ENCODE data around the gene BNC1. TPM values are rescaled to one million over a fixed set of nuclear protein-coding genes. Genes with fewer than 3 reads are reported as not detected.

The BNC1 gene
- total and polyA plus RNA-seq, 10 of the 15 experiments (the other 5 are each of a cell fraction or from before 2014, with no cell fraction given), result 0.01 TPM; not detected in 9

DNA sequence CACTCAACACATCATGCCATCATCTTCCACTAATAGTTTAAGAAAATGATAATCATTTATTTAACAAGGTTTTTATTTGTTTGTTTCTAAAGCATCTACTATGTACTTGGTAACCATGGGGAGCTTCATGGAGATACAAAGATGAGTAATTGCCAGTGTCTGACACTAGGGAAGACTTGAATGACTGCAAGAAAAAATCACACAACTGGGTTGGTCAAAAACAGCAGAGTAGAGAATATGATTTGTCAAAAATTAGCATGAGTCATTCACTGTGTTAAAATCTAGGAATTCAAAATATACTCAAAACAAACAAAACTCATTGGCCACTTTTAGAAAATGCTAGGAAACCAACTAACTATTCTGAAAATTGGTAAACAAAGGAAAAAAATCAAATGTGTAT lies 6.3 kb downstream of the BNC1 start:
- ChIA-PET SMC1A (ENCODE audit: uncharacterized antibody, unreplicated experiment) (no interaction called here), CTCF (no interaction called here), POLR2A (no interaction called here), RAD21 (ENCODE audit: unreplicated experiment) (no interaction called here)
- Histone ChIP-seq H4K20me1 (ENCODE audit: control insufficient read depth, insufficient read depth) (no peaks in the 10 kb centered on the region), H3K27me3 (replicated peaks in 1 of 2; ENCODE audit: control insufficient read depth in 2 of 2, insufficient read depth in 2 of 2, low read length in 1 of 2) (peaks cover 2 to 12% of the 10 kb centered on the region in 2 experiments), H3K9me3 (replicated peaks; ENCODE audit: control insufficient read depth, insufficient read depth, low read length) (no peaks in the 10 kb centered on the region; the same call in 2 of the 3 replicates), H3K27ac (ENCODE audit: control insufficient read depth, insufficient read depth) (no peak overlapping the region), H3K4me1 (ENCODE audit: control insufficient read depth, insufficient read depth, low read length) (no peaks in the 10 kb centered on the region), H3K79me2 (ENCODE audit: control insufficient read depth, insufficient read depth, low read length) (no peaks in the 10 kb centered on the region), H3K4me3 (no peak overlapping the region), H3K36me3 (ENCODE audit: control insufficient read depth in 2 of 2, insufficient read depth in 2 of 2, low read length in 1 of 2) (no peaks in the 10 kb centered on the region), H3K9ac (ENCODE audit: control insufficient read depth, insufficient read depth, low read length) (no peak overlapping the region), H2AFZ (ENCODE audit: control insufficient read depth, low read depth, low read length) (no peak overlapping the region), H3K4me2 (ENCODE audit: control insufficient read depth, insufficient read depth) (no peak overlapping the region)
- TF ChIP-seq E2F4 (IDR thresholded peaks at IDR 0.05; ENCODE audit: low read depth, low read length), result no peak
- no peak for TF ChIP-seq SUZ12 (IDR thresholded peaks at IDR 0.05; ENCODE audit: unreplicated experiment)
- no peak for TF ChIP-seq BCL3 (IDR thresholded peaks at IDR 0.05; ENCODE audit: borderline replicate concordance, insufficient read depth, low read depth, low read length, poor library complexity, severe bottlenecking)
- TF ChIP-seq ETV6 (conservative IDR thresholded peaks at IDR 0.05 in 1 of 2, IDR thresholded peaks at IDR 0.05 in 1 of 2; ENCODE audit: borderline replicate concordance in 1 of 2, low read depth in 1 of 2), result no peak
- in situ Hi-C loops (cut with MboI), result no loop called here
- no TSS peak for BruUV-seq (replicated peaks)
- FAIRE-seq, result no peak
- intact Hi-C loops (cut with micrococcal nuclease; ENCODE audit: unreplicated experiment), result no loop called here
- DNase-seq (ENCODE audit: low read depth, low spot score), result no peak
- ATAC-seq, result no peak

DNA sequence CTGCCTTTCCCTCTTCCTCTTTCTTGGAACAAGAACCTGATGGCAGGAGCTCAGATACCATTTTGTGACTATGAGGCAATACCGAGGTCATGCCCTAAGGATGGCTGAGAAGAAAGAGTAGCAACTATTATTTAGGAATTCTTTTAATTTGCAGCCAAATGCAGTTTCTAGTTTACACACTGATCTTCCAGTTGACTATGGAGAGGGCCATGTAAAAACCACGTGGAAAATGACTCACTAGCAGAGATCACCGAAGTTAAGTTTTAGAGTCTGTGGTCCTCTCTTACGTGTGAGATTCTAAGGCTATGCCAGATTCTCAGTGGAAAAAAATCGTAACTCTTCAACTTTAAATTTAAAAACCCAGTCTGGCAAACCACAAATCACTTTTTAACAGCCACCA lies 7.8 kb downstream of the BNC1 start:
- Histone ChIP-seq H3K9me3 (replicated peaks; ENCODE audit: control insufficient read depth, insufficient read depth, low read length) (no peaks in the 10 kb centered on the region), H3K36me3 (ENCODE audit: control insufficient read depth in 2 of 2, insufficient read depth in 2 of 2, low read length in 1 of 2) (no peaks in the 10 kb centered on the region), H3K4me1 (ENCODE audit: control insufficient read depth, insufficient read depth, low read length) (no peaks in the 10 kb centered on the region), H3K27me3 (replicated peaks in 1 of 2; ENCODE audit: control insufficient read depth in 2 of 2, insufficient read depth in 2 of 2, low read length in 1 of 2) (peaks cover 2 to 6% of the 10 kb centered on the region in 2 experiments; a peak in 3 of 4 replicates), H3K4me2 (ENCODE audit: control insufficient read depth, insufficient read depth) (no peak overlapping the region), H3K9ac (ENCODE audit: control insufficient read depth, insufficient read depth, low read length) (no peak overlapping the region), H4K20me1 (ENCODE audit: control insufficient read depth, insufficient read depth) (no peaks in the 10 kb centered on the region), H3K79me2 (ENCODE audit: control insufficient read depth, insufficient read depth, low read length) (no peaks in the 10 kb centered on the region), H3K4me3 (no peak overlapping the region), H2AFZ (ENCODE audit: control insufficient read depth, low read depth, low read length) (no peak overlapping the region), H3K27ac (ENCODE audit: control insufficient read depth, insufficient read depth) (no peak overlapping the region)
- SMC1A ChIA-PET (ENCODE audit: uncharacterized antibody, unreplicated experiment), result no interaction called here
- in situ Hi-C loops (cut with MboI) (no loop called here), intact Hi-C loops (cut with micrococcal nuclease; ENCODE audit: unreplicated experiment) (no loop called here)
- BruUV-seq (replicated peaks), result no TSS peak
- RAD21 ChIA-PET (ENCODE audit: unreplicated experiment), result no interaction called here
- ATAC-seq (no peak), FAIRE-seq (no peak), DNase-seq (ENCODE audit: low read depth, low spot score) (no peak)
- CTCF ChIA-PET, result no interaction called here
- POLR2A ChIA-PET, result no interaction called here
- 41% methylated on average over 5 of the region's 5 CpGs for WGBS (ENCODE audit: insufficient coverage, insufficient replicate concordance, low lambda C conversion rate, missing lambda C conversion rate)
- TF ChIP-seq SMARCA5 (IDR thresholded peaks at IDR 0.05) (no peak), HCFC1 (IDR thresholded peaks at IDR 0.05; ENCODE audit: low read length) (no peak), FOXK2 (IDR thresholded peaks at IDR 0.05) (no peak), ETV6 (conservative IDR thresholded peaks at IDR 0.05 in 1 of 2, IDR thresholded peaks at IDR 0.05 in 1 of 2; ENCODE audit: borderline replicate concordance in 1 of 2, low read depth in 1 of 2) (no peak), RB1 (IDR thresholded peaks at IDR 0.05; ENCODE audit: borderline replicate concordance) (no peak), SUZ12 (IDR thresholded peaks at IDR 0.05; ENCODE audit: unreplicated experiment) (no peak), NRF1 (conservative IDR thresholded peaks at IDR 0.05; ENCODE audit: low read depth, low read length) (no peak), CREM (IDR thresholded peaks at IDR 0.05; ENCODE audit: low read depth) (no peak), GATAD2B (conservative IDR thresholded peaks at IDR 0.05; ENCODE audit: low read depth) (no peak), MXI1 (IDR thresholded peaks at IDR 0.05; ENCODE audit: low read depth, low read length) (no peak), FOXM1 (IDR thresholded peaks at IDR 0.05; ENCODE audit: low read depth, low read length) (no peak), ASH2L (IDR thresholded peaks at IDR 0.05; ENCODE audit: borderline replicate concordance, low read depth) (no peak)
- TF ChIP-seq, protein P1, sequence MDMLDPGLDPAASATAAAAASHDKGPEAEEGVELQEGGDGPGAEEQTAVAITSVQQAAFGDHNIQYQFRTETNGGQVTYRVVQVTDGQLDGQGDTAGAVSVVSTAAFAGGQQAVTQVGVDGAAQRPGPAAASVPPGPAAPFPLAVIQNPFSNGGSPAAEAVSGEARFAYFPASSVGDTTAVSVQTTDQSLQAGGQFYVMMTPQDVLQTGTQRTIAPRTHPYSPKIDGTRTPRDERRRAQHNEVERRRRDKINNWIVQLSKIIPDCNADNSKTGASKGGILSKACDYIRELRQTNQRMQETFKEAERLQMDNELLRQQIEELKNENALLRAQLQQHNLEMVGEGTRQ (IDR thresholded peaks at IDR 0.05; ENCODE audit: borderline replicate concordance, low read depth, low read length), result no peak

Measured in GM12878 (cell line).